ENCODE measurements around the gene ATG12. TPM values are rescaled to one million over a fixed set of nuclear protein-coding genes. Genes with fewer than 3 reads are reported as not detected.

Gene ATG12
- 51.3 and 53.9 TPM in 2 replicates for total RNA-seq

DNA sequence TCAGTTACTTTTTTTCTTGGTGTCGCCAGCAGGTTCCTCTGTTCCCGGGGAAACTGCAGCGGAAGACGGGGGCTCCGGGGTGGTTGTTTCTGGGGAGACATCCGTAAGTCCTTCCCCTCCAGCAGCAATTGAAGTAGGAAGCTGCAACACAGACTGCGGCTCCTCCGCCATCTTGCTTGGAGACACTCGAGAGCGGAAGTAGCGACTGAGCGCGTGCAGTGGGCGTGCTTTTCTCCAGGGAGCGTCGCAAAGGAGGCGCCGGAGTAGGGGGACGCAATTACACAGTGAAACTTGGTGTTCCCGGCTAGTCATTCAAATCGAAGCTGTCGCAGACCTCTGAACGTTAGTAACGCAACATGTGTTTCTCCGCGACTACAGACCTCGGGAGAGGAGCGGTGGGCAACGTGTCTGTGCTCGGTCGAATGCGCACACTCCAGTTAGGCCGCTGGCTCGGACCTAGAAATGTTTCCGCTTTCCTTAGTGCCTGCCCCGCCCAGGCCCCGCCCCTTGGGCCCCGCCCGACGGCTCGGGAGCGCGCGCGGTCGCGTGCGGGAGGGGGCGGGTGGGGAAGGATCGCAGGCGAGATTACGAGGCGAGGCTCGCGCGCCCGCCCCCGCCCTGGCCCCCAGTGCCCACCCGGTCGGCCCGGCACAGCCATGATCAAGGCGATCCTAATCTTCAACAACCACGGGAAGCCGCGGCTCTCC, at the start of gene ATG12, which contains the start of gene AP3S1:
ATG12 (minus strand) TSS at position 184 of the 707 bp plus-strand sequence; CDS start at position 171, 13 bp downstream.
AP3S1 (plus strand) TSS at position 554 of the 707 bp plus-strand sequence; CDS start at position 657, 103 bp downstream.

DNA sequence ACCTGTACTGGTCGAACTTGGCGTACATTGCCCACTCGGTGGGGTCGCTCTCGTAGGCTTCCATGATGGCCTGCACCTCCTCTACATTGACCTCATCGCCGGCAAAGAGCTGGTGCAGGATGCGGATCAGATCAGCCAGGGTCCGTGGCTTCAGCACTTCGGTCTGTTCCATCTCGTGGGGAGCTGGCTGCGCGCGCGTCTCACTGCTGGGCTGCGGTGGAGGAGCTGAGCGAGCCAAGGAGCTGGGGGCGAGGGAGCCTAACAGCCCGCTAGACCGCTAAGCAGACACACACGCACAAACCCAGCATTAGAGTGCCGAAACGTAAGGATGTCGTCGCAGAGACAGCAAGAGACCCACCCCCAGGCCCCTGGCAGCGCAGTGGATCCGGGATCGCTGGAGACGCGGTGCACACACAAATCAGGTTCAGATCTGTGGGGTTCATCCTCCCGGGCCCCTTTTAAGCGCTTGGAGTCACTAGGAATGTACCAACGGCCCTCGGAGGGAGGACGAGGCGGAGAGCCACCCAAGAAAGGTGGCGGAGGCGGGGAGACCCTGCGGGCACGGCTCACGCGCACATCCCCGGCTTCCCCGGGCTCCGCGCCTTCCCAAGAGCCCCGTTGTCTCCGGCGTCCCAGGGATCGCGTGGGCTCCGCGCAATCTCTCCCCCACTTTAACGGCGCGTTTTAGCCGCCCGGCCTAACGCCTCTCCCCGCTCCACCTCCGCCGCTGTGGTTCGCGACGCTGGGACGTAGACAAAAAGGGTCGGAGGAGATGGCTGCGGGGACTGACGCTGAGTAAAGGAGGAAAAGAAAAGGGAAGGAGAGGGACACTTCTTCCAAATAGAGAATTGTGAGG, 24.9 kb downstream of the ATG12 start, which contains the start of gene CDO1:
CDO1 (minus strand) TSS at position 434 of the 856 bp plus-strand sequence; CDS start at position 172, 262 bp downstream.

Other genes starting within 250 kb of the ATG12 start
- under 0.01 and 0.50 TPM in 2 replicates for gene TICAM2, start 239.1 kb downstream of the ATG12 start, total RNA-seq
- 93.0 and 118 TPM in 2 replicates for gene TMED7, start 215.5 kb downstream of the ATG12 start, total RNA-seq
- gene CDO1, start 24.9 kb downstream of the ATG12 start, total RNA-seq: not detected in 2 replicates
- 87.3 and 149 TPM in 2 replicates for gene AP3S1, start 370 bp upstream of the ATG12 start, total RNA-seq
- 0.34 and 0.36 TPM in 2 replicates for gene LVRN, start 120.9 kb upstream of the ATG12 start, total RNA-seq
- not detected in 2 replicates for gene ARL14EPL, start 190.9 kb upstream of the ATG12 start, total RNA-seq
- 31.4 and 31.8 TPM in 2 replicates for gene COMMD10, start 243.5 kb upstream of the ATG12 start, total RNA-seq

All from nasal cavity respiratory epithelium epithelial cell of viscerocranial mucosa (primary cell).